Astrocyte (in vitro differentiated cells and primary cell): ENCODE results near the gene AP5B1.

Experiments used
- EZH2 ChIP-seq: IDR thresholded peaks from 2 replicates; pipeline ENCODE4 v1.6.1; 2012; ENCODE audit warnings: mild to moderate bottlenecking, low read length, inconsistent platforms; ENCODE audit not compliant: insufficient read depth
- TF ChIP-seq, protein P1 (sequence below): IDR thresholded peaks from 2 replicates; pipeline ENCODE4 v1.5.1; 2011; ENCODE audit warnings: low read depth, mild to moderate bottlenecking, inconsistent platforms, low read length, moderate library complexity; ENCODE audit not compliant: insufficient read depth

DNA sequence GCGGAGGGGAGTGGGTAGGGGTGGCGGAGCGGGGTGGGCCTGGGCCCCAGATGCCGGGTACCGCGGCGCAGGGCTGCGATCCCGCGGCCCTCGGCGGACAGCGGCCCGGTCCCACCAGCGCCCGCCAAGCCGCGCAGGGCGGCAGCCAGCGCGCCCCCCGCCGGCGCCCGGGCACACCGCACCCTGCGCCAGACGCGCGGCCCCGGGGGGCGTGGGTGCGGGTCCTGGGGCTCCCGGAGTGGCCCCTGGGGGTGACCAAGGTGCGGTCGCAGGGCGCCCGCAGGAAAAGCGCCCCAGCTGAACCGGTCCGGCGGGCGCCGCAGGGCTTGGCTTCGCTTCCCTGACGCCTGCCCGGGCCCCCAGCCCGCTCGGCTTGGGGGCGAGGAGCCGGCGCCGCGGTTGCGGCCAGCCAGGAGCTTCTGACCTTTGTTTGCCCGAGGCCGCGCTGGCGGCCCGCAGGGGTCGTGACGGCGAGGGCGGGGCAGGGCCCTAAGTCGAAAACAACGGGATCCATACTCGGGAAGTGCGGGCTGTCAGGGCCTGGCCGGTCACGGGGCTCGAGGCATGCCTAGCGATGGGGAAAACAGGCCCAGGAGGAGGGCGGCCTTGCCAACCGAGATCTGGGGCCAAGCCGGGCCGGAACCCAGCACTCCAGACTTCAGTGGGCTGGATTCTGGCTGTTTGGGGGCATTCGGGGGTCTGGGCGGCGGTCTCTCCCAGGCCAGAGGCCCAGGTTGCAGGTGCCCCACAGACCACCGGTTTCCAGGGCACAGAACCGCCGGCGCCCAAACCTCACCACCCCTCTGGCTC lies 581 bp upstream of the AP5B1 start:
- TF ChIP-seq EZH2 = no peak
- TF ChIP-seq, protein P1, sequence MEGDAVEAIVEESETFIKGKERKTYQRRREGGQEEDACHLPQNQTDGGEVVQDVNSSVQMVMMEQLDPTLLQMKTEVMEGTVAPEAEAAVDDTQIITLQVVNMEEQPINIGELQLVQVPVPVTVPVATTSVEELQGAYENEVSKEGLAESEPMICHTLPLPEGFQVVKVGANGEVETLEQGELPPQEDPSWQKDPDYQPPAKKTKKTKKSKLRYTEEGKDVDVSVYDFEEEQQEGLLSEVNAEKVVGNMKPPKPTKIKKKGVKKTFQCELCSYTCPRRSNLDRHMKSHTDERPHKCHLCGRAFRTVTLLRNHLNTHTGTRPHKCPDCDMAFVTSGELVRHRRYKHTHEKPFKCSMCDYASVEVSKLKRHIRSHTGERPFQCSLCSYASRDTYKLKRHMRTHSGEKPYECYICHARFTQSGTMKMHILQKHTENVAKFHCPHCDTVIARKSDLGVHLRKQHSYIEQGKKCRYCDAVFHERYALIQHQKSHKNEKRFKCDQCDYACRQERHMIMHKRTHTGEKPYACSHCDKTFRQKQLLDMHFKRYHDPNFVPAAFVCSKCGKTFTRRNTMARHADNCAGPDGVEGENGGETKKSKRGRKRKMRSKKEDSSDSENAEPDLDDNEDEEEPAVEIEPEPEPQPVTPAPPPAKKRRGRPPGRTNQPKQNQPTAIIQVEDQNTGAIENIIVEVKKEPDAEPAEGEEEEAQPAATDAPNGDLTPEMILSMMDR = no peak
